Measurements from ENCODE around the gene USP1. TPM values are rescaled to one million over a fixed set of nuclear protein-coding genes. Genes with fewer than 3 reads are reported as not detected.

Gene USP1
- total RNA-seq, 1 experiment from 2014 or later: 37.4 TPM

- H3K27me3 Mint-ChIP-seq (ENCODE audit: low read depth): peaks cover 13% of the 10 kb centered on the region
- no peak for TF ChIP-seq ZNF263 (CRISPR knock-in tag; IDR thresholded peaks at IDR 0.05; ENCODE audit: low read depth)
- no peak for TF ChIP-seq CREM (CRISPR knock-in tag; IDR thresholded peaks at IDR 0.05)
- no peak for TF ChIP-seq CDX4 (CRISPR knock-in tag; IDR thresholded peaks at IDR 0.05; ENCODE audit: borderline replicate concordance)
- no peak for TF ChIP-seq HMGA2 (CRISPR knock-in tag; IDR thresholded peaks at IDR 0.05)
- TF ChIP-seq SOX15 (CRISPR knock-in tag; IDR thresholded peaks at IDR 0.05): no peak
- no peak for TF ChIP-seq JUN (CRISPR knock-in tag; IDR thresholded peaks at IDR 0.05)
- no peak for TF ChIP-seq ZNF416 (CRISPR knock-in tag; IDR thresholded peaks at IDR 0.05)
- TF ChIP-seq ELF4 (CRISPR knock-in tag; IDR thresholded peaks at IDR 0.05; ENCODE audit: low read depth): no peak
- TF ChIP-seq RORB (CRISPR knock-in tag; IDR thresholded peaks at IDR 0.05): no peak
- no peak for TF ChIP-seq MXD4 (CRISPR knock-in tag; IDR thresholded peaks at IDR 0.05; ENCODE audit: borderline replicate concordance)
- TF ChIP-seq CREB1 (CRISPR knock-in tag; IDR thresholded peaks at IDR 0.05): no peak
- no peak for TF ChIP-seq OVOL2 (CRISPR knock-in tag; IDR thresholded peaks at IDR 0.05; ENCODE audit: borderline replicate concordance)
- DNase-seq (ENCODE audit: low spot score) (no peak), ATAC-seq (peak; percentile 26)
- no peaks in the 10 kb centered on the region for H3K9me3 Mint-ChIP-seq
- no peaks in the 10 kb centered on the region for H3K36me3 Mint-ChIP-seq
- peaks cover 18% of the 10 kb centered on the region for H3K4me1 Mint-ChIP-seq
- POLR2A ChIA-PET: no interaction called here
- no peak overlapping the region; the same call in 1 of the 2 replicates for H3K27ac Mint-ChIP-seq
- CTCF ChIA-PET: interaction anchor here (1.0 to 2.3 kb wide), 11 partner anchors 10 to 275 kb away, joined by 3 to 19 read pairs (median 4); no protein-coding TSS in a partner anchor
- no peak overlapping the region for H3K4me3 Mint-ChIP-seq
Observed at GRCh38 chr1:62406576-62406975, 30.3 kb upstream of the USP1 start.

GRCh38 chr1:62407398-62408009 is 29.3 kb upstream of the USP1 start:
- TF ChIP-seq CTCF (IDR thresholded peaks at IDR 0.05) (peak; percentile 53; the same call in 1 of the 2 replicates), USF2 (CRISPR knock-in tag; IDR thresholded peaks at IDR 0.05) (no peak), MLX (CRISPR knock-in tag; IDR thresholded peaks at IDR 0.05) (no peak)
- ChIA-PET POLR2A (interaction anchor here (1.0 kb wide), 1 partner anchor 209 kb away, joined by 4 read pairs; no protein-coding TSS in a partner anchor), CTCF (interaction anchor here (0.9 to 2.8 kb wide), 13 partner anchors 13 to 277 kb away, joined by 3 to 19 read pairs (median 4); no protein-coding TSS in a partner anchor)
- Mint-ChIP-seq H3K27me3 (ENCODE audit: low read depth) (peaks cover 8% of the 10 kb centered on the region), H3K4me1 (peaks cover 14% of the 10 kb centered on the region), H3K27ac (no peak overlapping the region), H3K4me3 (no peak overlapping the region), H3K9me3 (no peaks in the 10 kb centered on the region), H3K36me3 (no peaks in the 10 kb centered on the region)
- ATAC-seq (peak; percentile 65), DNase-seq (ENCODE audit: low spot score) (no peak)

- ATAC-seq: no peak
- Mint-ChIP-seq H3K9me3 (no peaks in the 10 kb centered on the region), H3K4me1 (peaks cover 4% of the 10 kb centered on the region; the same call in 1 of the 2 replicates), H3K27ac (no peak overlapping the region), H3K36me3 (no peaks in the 10 kb centered on the region), H3K4me3 (no peak overlapping the region), H3K27me3 (ENCODE audit: low read depth) (no peaks in the 10 kb centered on the region)
- POLR2A ChIA-PET: no interaction called here
- no peak for DNase-seq (ENCODE audit: low spot score)
- CTCF ChIA-PET: no interaction called here
- no peak for TF ChIP-seq HMGA2 (CRISPR knock-in tag; IDR thresholded peaks at IDR 0.05)
- TF ChIP-seq GABPB1 (CRISPR knock-in tag; IDR thresholded peaks at IDR 0.05): 0 out of 2 replicates have a peak, but pooled peaks have one; percentile 35
- no peak for TF ChIP-seq CREB1 (CRISPR knock-in tag; IDR thresholded peaks at IDR 0.05)
- TF ChIP-seq SOX15 (CRISPR knock-in tag; IDR thresholded peaks at IDR 0.05): no peak
Observed at GRCh38 chr1:62415687-62416086, 21.2 kb upstream of the USP1 start.

Measured in WTC11 (cell line).